ENCODE data around the gene LGR6. TPM values are rescaled to one million over a fixed set of nuclear protein-coding genes. Genes with fewer than 3 reads are reported as not detected.

LGR6 gene
- total RNA-seq, 1 experiment from 2014 or later = not detected

DNA sequence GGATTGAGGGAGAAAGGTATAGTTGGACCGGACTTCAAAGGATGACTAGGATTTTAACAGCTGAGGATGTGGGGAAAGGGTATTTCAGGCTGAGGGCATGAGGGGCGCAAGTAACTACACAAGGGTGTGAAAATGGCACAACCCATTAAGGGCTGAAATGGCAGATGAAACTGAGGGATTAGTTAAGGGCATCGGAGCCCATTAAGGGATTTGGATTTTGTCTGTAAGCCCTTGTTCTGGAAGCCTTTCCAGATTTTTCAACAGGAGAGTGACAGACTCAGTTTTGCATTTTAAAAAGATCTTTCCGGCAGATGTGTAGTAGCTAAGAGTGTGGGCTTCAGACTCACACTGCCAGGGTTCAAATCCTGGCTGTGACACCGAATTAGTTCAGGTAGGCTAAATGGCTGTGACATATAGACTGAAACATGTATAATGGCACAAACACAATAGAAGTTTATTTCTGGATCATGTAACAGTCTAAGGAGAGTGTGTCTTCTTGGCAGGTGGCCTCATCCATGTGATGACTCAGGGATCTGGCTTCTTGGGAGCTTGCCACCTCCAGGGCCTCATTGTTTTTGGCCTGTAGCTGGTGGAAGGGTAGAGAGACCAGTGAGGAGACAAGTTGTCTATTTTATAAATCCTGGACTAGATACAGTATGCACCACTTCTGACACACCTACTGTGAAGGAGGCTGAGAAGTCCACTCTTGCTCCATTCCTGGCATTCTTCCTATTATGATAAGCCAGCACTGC is 98.5 kb downstream of the LGR6 start:
- peak; percentile 92 for DNase-seq
- Histone ChIP-seq H3K36me3 (no peaks in the 10 kb centered on the region), H3K27me3 (no peaks in the 10 kb centered on the region), H3K9me3 (no peaks in the 10 kb centered on the region), H3K4me3 (no peak overlapping the region)

GRCh38 chr1:202292773-202293172 is 99.2 kb downstream of the LGR6 start:
- Histone ChIP-seq H3K4me3 (no peak overlapping the region), H3K27me3 (no peaks in the 10 kb centered on the region), H3K36me3 (no peaks in the 10 kb centered on the region), H3K9me3 (no peaks in the 10 kb centered on the region)
- no peak for DNase-seq

DNA sequence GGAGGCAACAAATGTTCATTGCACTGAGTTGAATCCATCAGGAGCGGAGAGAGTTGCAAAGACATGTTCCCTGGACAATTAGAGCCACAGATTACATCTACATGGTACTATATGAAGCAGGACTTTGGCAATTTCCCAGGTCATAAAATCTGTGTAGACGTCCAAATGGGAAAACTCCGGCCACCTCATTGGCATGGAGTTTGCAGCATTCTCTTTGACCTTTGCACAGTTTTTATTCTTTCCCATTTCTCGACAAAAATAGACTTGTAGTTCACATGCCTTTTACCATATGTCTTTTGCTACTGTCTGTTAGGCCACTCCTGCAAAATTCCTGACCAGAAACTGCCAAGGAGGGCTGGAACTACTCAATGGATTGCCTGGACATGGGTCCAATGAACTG is 100.0 kb downstream of the LGR6 start:
- DNase-seq = no peak
- H3K36me3 ChIP-seq = no peaks in the 10 kb centered on the region
- no peak overlapping the region for H3K4me3 ChIP-seq

DNA sequence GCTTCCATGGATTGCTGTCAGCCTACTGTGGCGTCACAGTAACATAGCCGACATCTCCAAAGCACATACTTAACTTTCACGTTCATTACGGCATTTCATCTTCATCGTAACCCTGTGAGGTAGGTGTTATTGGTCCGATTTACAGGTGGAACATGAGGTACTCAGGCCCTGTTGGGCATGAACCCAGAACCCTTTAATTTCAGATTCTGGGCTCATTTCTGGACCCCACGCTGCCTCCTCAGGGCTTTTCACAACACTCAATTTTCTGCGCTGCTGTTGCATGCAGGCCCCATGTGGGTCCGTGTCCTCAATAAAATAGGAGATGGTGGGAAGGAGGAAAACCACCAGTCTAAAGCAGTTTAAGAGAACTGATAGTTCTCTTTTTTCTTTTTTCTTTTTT is 108.6 kb downstream of the LGR6 start:
- no peak for DNase-seq
- Histone ChIP-seq H3K9me3 (no peaks in the 10 kb centered on the region), H3K4me3 (no peak overlapping the region), H3K27me3 (no peaks in the 10 kb centered on the region), H3K36me3 (no peaks in the 10 kb centered on the region)

More for the DNA sequence above, 100.0 kb downstream of the LGR6 start:
- no peaks in the 10 kb centered on the region for H3K27me3 ChIP-seq
- H3K9me3 ChIP-seq = no peaks in the 10 kb centered on the region

DNA sequence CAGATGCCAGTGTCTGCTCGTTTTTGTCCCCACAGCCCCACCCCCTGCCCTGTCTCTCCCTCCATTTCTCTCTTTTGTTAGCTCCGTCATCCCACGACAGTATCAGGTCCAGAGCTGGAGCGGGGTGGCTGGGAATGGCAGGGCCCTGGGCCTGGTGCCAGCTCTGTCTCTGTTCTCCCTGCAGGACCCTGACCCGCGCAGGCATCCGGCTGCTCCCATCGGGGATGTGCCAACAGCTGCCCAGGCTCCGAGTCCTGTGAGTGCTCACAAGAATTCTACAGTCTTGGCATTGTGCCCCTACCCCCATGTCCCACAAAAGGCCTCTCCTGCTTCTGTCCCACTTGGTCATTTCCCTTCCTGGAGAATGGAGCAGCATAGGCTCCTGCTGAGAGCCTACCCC is 110.8 kb downstream of the LGR6 start:
- H3K36me3 ChIP-seq = no peaks in the 10 kb centered on the region
- no peaks in the 10 kb centered on the region for H3K27me3 ChIP-seq
- DNase-seq = no peak
- no peaks in the 10 kb centered on the region for H3K9me3 ChIP-seq
- H3K4me3 ChIP-seq = no peak overlapping the region

GRCh38 chr1:202305168-202305567 is 111.6 kb downstream of the LGR6 start:
- Histone ChIP-seq H3K27me3 (no peaks in the 10 kb centered on the region), H3K9me3 (no peaks in the 10 kb centered on the region), H3K36me3 (no peaks in the 10 kb centered on the region), H3K4me3 (no peak overlapping the region)
- DNase-seq = peak; percentile 22

DNA sequence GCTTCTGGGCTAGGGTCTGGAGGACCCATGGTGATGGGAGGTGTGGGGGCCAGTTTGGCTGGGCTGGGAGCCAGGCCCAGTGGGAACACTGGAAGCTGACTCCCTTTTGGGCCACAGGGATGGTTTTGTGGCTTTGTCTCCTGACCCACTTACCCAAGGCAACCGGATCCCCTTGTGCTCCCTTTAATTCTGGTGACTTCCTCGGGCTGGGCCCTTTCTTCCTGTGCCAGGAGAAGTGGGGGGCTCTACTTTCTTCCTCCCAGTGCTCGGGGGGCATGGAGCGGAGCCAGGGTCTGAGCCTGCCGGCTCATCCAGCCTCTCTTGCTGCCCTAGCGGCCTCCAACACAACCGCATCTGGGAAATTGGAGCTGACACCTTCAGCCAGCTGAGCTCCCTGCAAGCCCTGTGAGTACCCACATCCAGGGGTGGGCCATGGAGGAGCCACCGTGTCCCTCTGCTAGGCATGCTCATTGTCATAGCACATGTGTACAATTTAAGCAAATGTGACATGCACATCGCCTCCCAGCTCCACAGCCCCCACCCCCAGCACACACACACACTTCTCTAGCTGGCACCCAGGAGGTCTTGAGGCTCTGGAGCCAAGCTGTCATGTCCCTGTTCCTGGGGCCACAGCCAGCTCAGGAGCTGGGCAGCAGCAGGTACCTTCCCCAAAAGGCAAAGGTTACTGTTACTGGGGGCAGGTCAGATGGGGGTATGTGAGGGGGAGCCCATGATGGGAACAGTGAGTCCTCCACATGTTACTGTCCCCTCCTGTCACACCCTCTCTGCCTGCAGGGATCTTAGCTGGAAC is 113.1 kb downstream of the LGR6 start:
- Histone ChIP-seq H3K9me3 (no peaks in the 10 kb centered on the region), H3K36me3 (no peaks in the 10 kb centered on the region), H3K27me3 (no peaks in the 10 kb centered on the region), H3K4me3 (no peak overlapping the region)
- no peak for DNase-seq

GRCh38 chr1:202310071-202310725 is 116.6 kb downstream of the LGR6 start:
- Histone ChIP-seq H3K4me3 (no peak overlapping the region), H3K9me3 (no peaks in the 10 kb centered on the region), H3K27me3 (no peaks in the 10 kb centered on the region), H3K36me3 (no peaks in the 10 kb centered on the region)
- DNase-seq = no peak

DNA sequence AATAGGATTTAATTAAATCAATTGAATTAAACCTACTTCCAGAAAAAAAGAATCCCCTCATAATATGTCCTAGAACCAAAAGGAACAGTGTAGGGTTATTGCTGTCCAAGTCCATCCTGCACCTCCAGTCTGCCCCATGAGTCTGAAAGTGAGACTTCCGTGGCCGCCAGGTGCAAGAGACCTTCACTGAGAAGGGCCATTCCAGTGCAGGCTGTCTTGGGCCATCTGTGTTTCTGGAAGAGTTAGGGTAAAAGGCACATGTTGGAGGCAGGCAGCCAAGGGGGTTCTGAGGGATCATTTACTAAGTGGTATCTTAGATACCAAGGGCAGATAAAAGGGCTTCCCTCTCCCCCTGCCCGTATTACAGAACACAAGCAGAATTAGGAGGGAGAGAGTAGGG is 117.1 kb downstream of the LGR6 start:
- H3K36me3 ChIP-seq = no peaks in the 10 kb centered on the region
- DNase-seq = no peak
- H3K9me3 ChIP-seq = no peaks in the 10 kb centered on the region
- H3K4me3 ChIP-seq = no peak overlapping the region
- H3K27me3 ChIP-seq = no peaks in the 10 kb centered on the region

- no peak overlapping the region for H3K4me3 ChIP-seq
- DNase-seq = peak; percentile 55
- H3K36me3 ChIP-seq = no peaks in the 10 kb centered on the region
- no peaks in the 10 kb centered on the region for H3K9me3 ChIP-seq
- no peaks in the 10 kb centered on the region for H3K27me3 ChIP-seq
Observed at GRCh38 chr1:202311875-202312635, 118.5 kb downstream of the LGR6 start.

DNA sequence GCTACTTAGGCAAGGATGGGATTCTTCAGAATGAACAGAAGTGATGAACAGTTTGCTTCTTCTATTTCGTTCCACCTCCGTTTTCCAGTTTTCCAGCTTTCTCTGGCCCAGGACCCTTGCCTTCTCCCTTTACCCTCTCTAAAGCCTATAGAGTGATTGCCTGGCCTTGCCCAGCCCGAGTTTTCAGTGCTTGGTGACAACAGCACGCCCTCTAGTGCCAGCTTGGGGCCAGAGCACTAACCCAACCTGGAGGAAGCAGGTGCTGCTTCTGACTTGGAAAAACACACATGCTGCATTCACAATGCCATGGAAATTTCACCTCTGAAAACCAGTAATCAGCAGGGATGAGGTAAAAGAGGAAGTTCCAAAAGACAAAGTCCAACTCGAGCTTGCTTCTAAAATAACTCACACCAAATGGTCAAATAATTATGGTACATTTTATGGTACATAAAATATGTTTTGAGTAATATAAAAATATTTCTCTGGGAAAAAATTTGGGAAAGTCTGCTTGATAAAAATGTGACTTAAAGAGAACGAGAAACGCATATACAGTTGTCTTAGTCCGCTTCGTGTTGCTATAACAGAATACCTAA is 122.1 kb downstream of the LGR6 start:
- no peaks in the 10 kb centered on the region for H3K27me3 ChIP-seq
- H3K4me3 ChIP-seq = no peak overlapping the region
- no peaks in the 10 kb centered on the region for H3K36me3 ChIP-seq
- DNase-seq = peak; percentile 62
- H3K9me3 ChIP-seq = no peaks in the 10 kb centered on the region

- no peak overlapping the region for H3K4me3 ChIP-seq
- no peak for DNase-seq
- no peaks in the 10 kb centered on the region for H3K27me3 ChIP-seq
- no peaks in the 10 kb centered on the region for H3K36me3 ChIP-seq
- H3K9me3 ChIP-seq = no peaks in the 10 kb centered on the region
Observed at GRCh38 chr1:202316186-202316585, 122.6 kb downstream of the LGR6 start.

- no peak overlapping the region for H3K4me3 ChIP-seq
- no peaks in the 10 kb centered on the region for H3K27me3 ChIP-seq
- no peak for DNase-seq
- no peaks in the 10 kb centered on the region for H3K9me3 ChIP-seq
- H3K36me3 ChIP-seq = no peaks in the 10 kb centered on the region
Observed at GRCh38 chr1:202317941-202318925, 124.6 kb downstream of the LGR6 start.

- no peak for DNase-seq
Observed at GRCh38 chr1:202319381-202320080, 125.9 kb downstream of the LGR6 start.

GRCh38 chr1:202320081-202320405 is 126.4 kb downstream of the LGR6 start:
- Histone ChIP-seq H3K9me3 (no peaks in the 10 kb centered on the region), H3K4me3 (no peak overlapping the region), H3K27me3 (no peaks in the 10 kb centered on the region), H3K36me3 (no peaks in the 10 kb centered on the region)
- no peak for DNase-seq

More at GRCh38 chr1:202319381-202320080, 125.9 kb downstream of the LGR6 start:
- no peaks in the 10 kb centered on the region for H3K36me3 ChIP-seq
- no peak overlapping the region for H3K4me3 ChIP-seq
- H3K27me3 ChIP-seq = no peaks in the 10 kb centered on the region
- H3K9me3 ChIP-seq = no peaks in the 10 kb centered on the region
